ENCODE data around the gene CEP85L.

CEP85L gene

GRCh38 chr6:118569498-118569897, 81.9 kb downstream of the CEP85L start:
- Histone ChIP-seq H3K4me1 (ENCODE audit: control insufficient read depth, low read depth, low read length) (no peaks in the 10 kb centered on the region), H3K4me3 (ENCODE audit: low read length) (no peak overlapping the region), H3K9ac (ENCODE audit: low read length) (no peak overlapping the region), H3K27ac (ENCODE audit: low read length) (no peak overlapping the region), H3K27me3 (ENCODE audit: control insufficient read depth, insufficient read depth, low read length) (no peaks in the 10 kb centered on the region), H3K36me3 (ENCODE audit: control insufficient read depth, low read depth, low read length) (no peaks in the 10 kb centered on the region), H3K9me3 (ENCODE audit: control insufficient read depth, low read depth, low read length) (peaks cover 12% of the 10 kb centered on the region)

DNA sequence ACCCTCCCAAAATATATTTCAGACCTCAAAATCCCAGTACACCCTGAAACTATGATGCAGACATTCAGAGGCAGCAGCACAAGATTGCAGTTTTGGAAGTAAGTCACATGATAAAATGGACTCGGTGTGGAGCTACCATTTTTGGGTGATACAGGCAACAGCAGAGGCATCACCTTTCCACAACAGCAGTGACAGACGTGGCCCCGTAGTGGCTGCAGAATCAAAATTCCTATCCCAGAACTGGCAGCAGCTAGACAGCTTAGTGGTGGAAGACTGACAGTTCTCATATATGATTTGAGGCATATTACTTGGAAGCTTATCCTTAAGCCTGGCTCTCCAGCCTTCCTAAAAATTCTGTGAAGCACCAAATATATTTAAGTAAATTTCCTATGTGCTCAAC, 83.4 kb downstream of the CEP85L start:
- Histone ChIP-seq H3K9ac (ENCODE audit: low read length) (no peak overlapping the region), H3K27me3 (ENCODE audit: control insufficient read depth, insufficient read depth, low read length) (no peaks in the 10 kb centered on the region)

GRCh38 chr6:118565311-118565960, 86.0 kb downstream of the CEP85L start:
- no peaks in the 10 kb centered on the region for H3K36me3 ChIP-seq (ENCODE audit: control insufficient read depth, low read depth, low read length)
- H3K9me3 ChIP-seq (ENCODE audit: control insufficient read depth, low read depth, low read length): no peaks in the 10 kb centered on the region
- no peaks in the 10 kb centered on the region for H3K4me1 ChIP-seq (ENCODE audit: control insufficient read depth, low read depth, low read length)
- no peaks in the 10 kb centered on the region for H3K27me3 ChIP-seq (ENCODE audit: control insufficient read depth, insufficient read depth, low read length)
- no peak overlapping the region for H3K9ac ChIP-seq (ENCODE audit: low read length)
- no peak overlapping the region for H3K4me3 ChIP-seq (ENCODE audit: low read length)
- no peak overlapping the region for H3K27ac ChIP-seq (ENCODE audit: low read length)

More for the DNA sequence above, 83.4 kb downstream of the CEP85L start:
- Histone ChIP-seq H3K4me1 (ENCODE audit: control insufficient read depth, low read depth, low read length) (no peaks in the 10 kb centered on the region), H3K27ac (ENCODE audit: low read length) (no peak overlapping the region), H3K36me3 (ENCODE audit: control insufficient read depth, low read depth, low read length) (no peaks in the 10 kb centered on the region), H3K9me3 (ENCODE audit: control insufficient read depth, low read depth, low read length) (peaks cover under 1% of the 10 kb centered on the region), H3K4me3 (ENCODE audit: low read length) (no peak overlapping the region)

- H3K4me3 ChIP-seq (ENCODE audit: low read length): no peak overlapping the region
- H3K36me3 ChIP-seq (ENCODE audit: control insufficient read depth, low read depth, low read length): no peaks in the 10 kb centered on the region
- H3K27ac ChIP-seq (ENCODE audit: low read length): no peak overlapping the region
Measured at GRCh38 chr6:118562959-118563358, 88.4 kb downstream of the CEP85L start.

GRCh38 chr6:118562248-118562647, 89.1 kb downstream of the CEP85L start:
- H3K27ac ChIP-seq (ENCODE audit: low read length): no peak overlapping the region
- H3K36me3 ChIP-seq (ENCODE audit: control insufficient read depth, low read depth, low read length): no peaks in the 10 kb centered on the region
- H3K9ac ChIP-seq (ENCODE audit: low read length): no peak overlapping the region
- H3K4me3 ChIP-seq (ENCODE audit: low read length): no peak overlapping the region
- H3K9me3 ChIP-seq (ENCODE audit: control insufficient read depth, low read depth, low read length): no peaks in the 10 kb centered on the region
- H3K27me3 ChIP-seq (ENCODE audit: control insufficient read depth, insufficient read depth, low read length): no peaks in the 10 kb centered on the region
- no peaks in the 10 kb centered on the region for H3K4me1 ChIP-seq (ENCODE audit: control insufficient read depth, low read depth, low read length)

More at GRCh38 chr6:118562959-118563358, 88.4 kb downstream of the CEP85L start:
- no peaks in the 10 kb centered on the region for H3K27me3 ChIP-seq (ENCODE audit: control insufficient read depth, insufficient read depth, low read length)
- H3K9me3 ChIP-seq (ENCODE audit: control insufficient read depth, low read depth, low read length): no peaks in the 10 kb centered on the region
- no peak overlapping the region for H3K9ac ChIP-seq (ENCODE audit: low read length)
- H3K4me1 ChIP-seq (ENCODE audit: control insufficient read depth, low read depth, low read length): no peaks in the 10 kb centered on the region

DNA sequence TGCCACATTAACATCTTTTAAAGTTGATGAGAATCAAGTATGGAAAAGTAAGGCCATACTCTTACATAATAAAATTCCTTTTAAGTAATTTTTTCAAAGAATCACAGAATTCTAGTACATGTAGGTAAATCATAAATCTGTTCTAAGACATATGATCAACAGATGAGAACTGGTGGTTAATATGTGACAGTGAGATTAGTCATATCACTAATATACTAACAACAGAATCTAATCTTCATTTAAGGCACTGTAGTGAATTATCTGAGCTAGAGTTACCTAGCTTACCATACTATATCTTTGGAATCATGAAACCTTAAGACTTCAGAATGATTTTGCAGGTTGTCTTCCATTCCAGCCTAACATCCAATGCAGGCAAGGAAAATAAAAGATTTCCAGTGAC, 91.7 kb downstream of the CEP85L start:
- H3K4me3 ChIP-seq (ENCODE audit: low read length): no peak overlapping the region
- H3K27me3 ChIP-seq (ENCODE audit: control insufficient read depth, insufficient read depth, low read length): no peaks in the 10 kb centered on the region
- H3K36me3 ChIP-seq (ENCODE audit: control insufficient read depth, low read depth, low read length): no peaks in the 10 kb centered on the region
- no peaks in the 10 kb centered on the region for H3K9me3 ChIP-seq (ENCODE audit: control insufficient read depth, low read depth, low read length)
- no peak overlapping the region for H3K9ac ChIP-seq (ENCODE audit: low read length)
- no peaks in the 10 kb centered on the region for H3K4me1 ChIP-seq (ENCODE audit: control insufficient read depth, low read depth, low read length)
- no peak overlapping the region for H3K27ac ChIP-seq (ENCODE audit: low read length)

DNA sequence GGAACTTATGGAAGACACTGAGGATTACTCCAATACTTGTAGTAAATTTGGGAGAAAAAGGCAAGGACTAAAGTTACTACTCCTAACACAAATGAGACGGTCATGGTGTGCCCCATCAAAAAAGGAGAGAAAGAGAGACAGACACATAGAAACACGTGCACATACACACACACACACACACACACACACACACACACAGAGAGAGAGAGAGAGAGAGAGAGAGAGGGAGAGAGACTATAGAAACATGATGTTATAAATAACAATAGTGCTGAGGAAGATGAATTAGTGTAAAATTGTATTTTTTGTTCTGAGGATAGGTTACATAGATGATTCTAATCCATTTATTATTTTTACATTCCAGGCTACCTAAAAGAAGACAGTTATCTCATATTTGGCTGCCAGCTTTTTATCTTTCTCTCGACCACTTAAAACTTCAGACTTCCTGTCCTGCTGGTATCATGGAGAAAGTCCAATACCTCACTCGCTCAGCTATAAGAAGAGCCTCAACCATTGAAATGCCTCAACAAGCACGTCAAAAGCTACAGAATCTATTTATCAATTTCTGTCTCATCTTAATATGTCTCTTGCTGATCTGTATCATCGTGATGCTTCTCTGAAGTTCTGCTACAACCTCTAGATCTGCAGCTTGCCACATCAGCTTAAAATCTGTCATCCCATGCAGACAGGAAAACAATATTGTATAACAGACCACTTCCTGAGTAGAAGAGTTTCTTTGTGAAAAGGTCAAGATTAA, 92.8 kb downstream of the CEP85L start:
- Histone ChIP-seq H3K4me3 (ENCODE audit: low read length) (no peak overlapping the region), H3K27me3 (ENCODE audit: control insufficient read depth, insufficient read depth, low read length) (no peaks in the 10 kb centered on the region), H3K27ac (ENCODE audit: low read length) (no peak overlapping the region), H3K9ac (ENCODE audit: low read length) (no peak overlapping the region), H3K9me3 (ENCODE audit: control insufficient read depth, low read depth, low read length) (no peaks in the 10 kb centered on the region), H3K4me1 (ENCODE audit: control insufficient read depth, low read depth, low read length) (no peaks in the 10 kb centered on the region), H3K36me3 (ENCODE audit: control insufficient read depth, low read depth, low read length) (no peaks in the 10 kb centered on the region)

GRCh38 chr6:118554698-118555097, 96.7 kb downstream of the CEP85L start:
- Histone ChIP-seq H3K4me1 (ENCODE audit: control insufficient read depth, low read depth, low read length) (no peaks in the 10 kb centered on the region), H3K27me3 (ENCODE audit: control insufficient read depth, insufficient read depth, low read length) (no peaks in the 10 kb centered on the region), H3K9me3 (ENCODE audit: control insufficient read depth, low read depth, low read length) (no peaks in the 10 kb centered on the region), H3K36me3 (ENCODE audit: control insufficient read depth, low read depth, low read length) (no peaks in the 10 kb centered on the region), H3K27ac (ENCODE audit: low read length) (no peak overlapping the region), H3K9ac (ENCODE audit: low read length) (no peak overlapping the region), H3K4me3 (ENCODE audit: low read length) (no peak overlapping the region)

DNA sequence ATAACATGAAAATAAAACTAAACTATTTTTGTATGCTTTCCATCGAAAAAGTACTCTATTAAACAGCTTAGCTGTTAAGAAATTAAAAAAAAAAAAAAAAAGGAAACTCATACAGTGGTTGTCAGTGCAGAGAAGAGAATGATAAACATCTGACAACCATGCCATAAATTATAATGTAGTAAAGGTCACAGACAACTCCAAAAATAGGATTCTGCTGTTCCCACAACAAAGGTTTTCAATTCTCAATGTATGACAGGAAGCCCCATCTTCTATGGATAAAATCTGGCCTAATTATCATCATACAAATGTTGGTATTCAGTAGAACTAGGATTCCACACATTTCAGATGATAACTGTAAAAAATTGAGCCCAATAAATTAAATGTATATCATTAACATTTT, 98.3 kb downstream of the CEP85L start:
- no peaks in the 10 kb centered on the region for H3K9me3 ChIP-seq (ENCODE audit: control insufficient read depth, low read depth, low read length)
- no peak overlapping the region for H3K9ac ChIP-seq (ENCODE audit: low read length)
- no peak overlapping the region for H3K4me3 ChIP-seq (ENCODE audit: low read length)
- no peaks in the 10 kb centered on the region for H3K27me3 ChIP-seq (ENCODE audit: control insufficient read depth, insufficient read depth, low read length)
- no peaks in the 10 kb centered on the region for H3K4me1 ChIP-seq (ENCODE audit: control insufficient read depth, low read depth, low read length)
- no peak overlapping the region for H3K27ac ChIP-seq (ENCODE audit: low read length)
- H3K36me3 ChIP-seq (ENCODE audit: control insufficient read depth, low read depth, low read length): no peaks in the 10 kb centered on the region

DNA sequence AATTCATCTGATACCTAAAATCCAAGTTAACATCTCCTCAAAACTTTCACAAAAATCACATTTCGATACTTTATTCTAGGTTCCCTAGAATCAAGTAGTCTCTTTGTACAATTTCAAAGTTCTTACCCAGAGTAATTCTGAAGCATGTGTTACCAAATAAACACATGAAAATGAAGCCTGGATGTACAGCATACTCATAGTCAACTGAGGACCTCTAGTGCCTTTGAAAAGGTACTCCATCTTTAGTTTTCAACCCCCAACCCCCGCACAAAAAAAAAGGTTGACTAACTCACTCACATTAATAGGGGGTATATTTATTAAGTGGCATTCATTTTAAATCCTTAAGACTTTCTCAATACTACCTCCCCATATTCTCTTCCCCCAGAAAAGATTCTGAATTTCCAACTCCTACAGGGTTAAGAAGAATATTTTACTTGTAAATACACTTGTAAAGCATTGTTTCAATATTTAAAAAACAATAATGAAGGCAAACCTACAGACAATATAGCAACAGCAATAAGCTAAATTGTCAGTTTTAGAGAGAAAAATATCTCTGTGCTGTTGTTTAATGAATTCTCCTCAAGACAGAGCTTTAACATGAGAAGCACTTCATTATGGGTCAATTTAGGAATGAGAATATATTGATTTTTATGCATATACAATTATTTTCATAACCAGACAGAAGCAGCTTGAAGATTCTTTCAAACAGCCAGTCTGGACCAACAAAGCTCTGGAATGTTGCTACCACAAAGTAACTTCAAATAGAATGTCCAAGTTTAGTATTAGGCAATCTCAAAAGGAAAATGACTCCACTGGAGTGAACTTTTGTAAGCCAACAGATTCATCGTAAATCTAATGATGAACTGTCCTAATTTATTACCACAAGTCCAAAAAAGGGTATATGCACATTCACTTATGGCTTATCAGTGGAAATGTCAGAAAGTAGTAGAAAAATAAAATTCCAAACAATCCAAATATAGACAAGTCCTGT, 100.0 kb downstream of the CEP85L start:
- no peaks in the 10 kb centered on the region for H3K9me3 ChIP-seq (ENCODE audit: control insufficient read depth, low read depth, low read length)
- no peaks in the 10 kb centered on the region for H3K27me3 ChIP-seq (ENCODE audit: control insufficient read depth, insufficient read depth, low read length)
- no peak overlapping the region for H3K27ac ChIP-seq (ENCODE audit: low read length)
- no peaks in the 10 kb centered on the region for H3K4me1 ChIP-seq (ENCODE audit: control insufficient read depth, low read depth, low read length)
- no peak overlapping the region for H3K4me3 ChIP-seq (ENCODE audit: low read length)
- H3K9ac ChIP-seq (ENCODE audit: low read length): no peak overlapping the region
- no peaks in the 10 kb centered on the region for H3K36me3 ChIP-seq (ENCODE audit: control insufficient read depth, low read depth, low read length)

- H3K27me3 ChIP-seq (ENCODE audit: control insufficient read depth, insufficient read depth, low read length): no peaks in the 10 kb centered on the region
- no peaks in the 10 kb centered on the region for H3K36me3 ChIP-seq (ENCODE audit: control insufficient read depth, low read depth, low read length)
- H3K4me1 ChIP-seq (ENCODE audit: control insufficient read depth, low read depth, low read length): no peaks in the 10 kb centered on the region
- no peak overlapping the region for H3K9ac ChIP-seq (ENCODE audit: low read length)
- no peak overlapping the region for H3K27ac ChIP-seq (ENCODE audit: low read length)
- no peak overlapping the region for H3K4me3 ChIP-seq (ENCODE audit: low read length)
- no peaks in the 10 kb centered on the region for H3K9me3 ChIP-seq (ENCODE audit: control insufficient read depth, low read depth, low read length)
Measured at GRCh38 chr6:118548613-118549012, 102.8 kb downstream of the CEP85L start.
